Measurements from ENCODE around the gene CLK4.
A peak's percentile ranks its signal among the peaks of the same experiment; 100 is the strongest.

The CLK4 gene

DNA sequence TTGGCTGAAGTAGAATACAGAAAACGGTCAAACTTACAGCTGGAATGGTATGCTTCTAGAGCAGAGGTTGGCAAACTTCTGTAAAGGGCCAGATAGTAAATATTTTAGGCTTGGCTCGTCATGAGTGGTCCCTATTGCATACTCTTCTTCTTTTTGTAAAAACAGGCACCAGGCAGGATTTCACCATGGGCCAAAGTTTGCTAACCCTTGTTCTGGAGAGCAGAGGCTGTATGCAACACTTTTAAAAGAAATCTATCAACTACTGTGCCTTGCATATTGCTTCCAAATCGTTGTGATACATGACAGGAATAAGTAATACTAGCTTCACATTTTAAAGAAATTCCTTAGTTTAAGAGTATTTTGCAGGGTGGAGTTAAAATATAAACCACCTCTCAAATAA lies 21.1 kb downstream of the CLK4 start:
- no peak overlapping the region for H4K91ac ChIP-seq (ENCODE audit: low read length)
- no peak overlapping the region for H2BK5ac ChIP-seq (ENCODE audit: low read depth, low read length, poor library complexity, severe bottlenecking)

GRCh38 chr5:178602752-178603151 lies 24.1 kb downstream of the CLK4 start:
- no peak overlapping the region for H3K14ac ChIP-seq (ENCODE audit: low read length in 2 of 2)
- no peak overlapping the region for H3K18ac ChIP-seq (ENCODE audit: low read depth in 1 of 2, low read length in 2 of 2)
- no peak overlapping the region for H3K4me3 ChIP-seq (ENCODE audit: insufficient read depth in 1 of 2, low read depth in 1 of 2, low read length in 2 of 2)
- no CpG with 5 or more reads among the region's 2 CpGs for WGBS
- no peak overlapping the region for H2BK5ac ChIP-seq (ENCODE audit: low read depth, low read length, poor library complexity, severe bottlenecking)
- H3K4ac ChIP-seq (ENCODE audit: low read depth in 1 of 2, low read length in 2 of 2), result no peak overlapping the region
- H2AK5ac ChIP-seq (ENCODE audit: low read length, severe bottlenecking), result no peak overlapping the region
- no peak overlapping the region for H3K23ac ChIP-seq (ENCODE audit: low read length in 2 of 2)
- H2BK120ac ChIP-seq (ENCODE audit: low read depth, low read length), result no peak overlapping the region
- peaks cover 3% of the 10 kb centered on the region for H3K9me3 ChIP-seq (ENCODE audit: control insufficient read depth, low read length)
- peak; percentile 47 for DNase-seq
- no peak overlapping the region for H4K91ac ChIP-seq (ENCODE audit: low read length)
- peaks cover 29 to 93% of the 10 kb centered on the region in 2 experiments for H3K36me3 ChIP-seq (ENCODE audit: control insufficient read depth in 1 of 2, insufficient read depth in 2 of 2, low read depth in 1 of 2, low read length in 2 of 2)
- H3K9ac ChIP-seq (ENCODE audit: low read length), result no peak overlapping the region
- no peak overlapping the region for H2BK12ac ChIP-seq (ENCODE audit: low read length in 2 of 2)
- no peak overlapping the region for H3K4me2 ChIP-seq (ENCODE audit: low read length, poor library complexity, severe bottlenecking)
- H2AFZ ChIP-seq (ENCODE audit: low read depth, low read length), result no peak overlapping the region
- no peak overlapping the region for H2BK15ac ChIP-seq (ENCODE audit: low read depth, poor library complexity, severe bottlenecking)
- no peaks in the 10 kb centered on the region for H3K27me3 ChIP-seq (ENCODE audit: control insufficient read depth in 1 of 2, insufficient read depth in 1 of 2, low read length in 2 of 2)
- H3K79me1 ChIP-seq (replicated peaks; ENCODE audit: low read length, poor library complexity, severe bottlenecking), result peaks cover 8% of the 10 kb centered on the region
- H4K8ac ChIP-seq (ENCODE audit: low read length), result no peak overlapping the region
- H3K27ac ChIP-seq (ENCODE audit: low read length, poor library complexity, severe bottlenecking), result no peak overlapping the region
- H3K4me1 ChIP-seq (ENCODE audit: control insufficient read depth, insufficient read depth, low read depth, low read length), result no peaks in the 10 kb centered on the region

More for the DNA sequence above, 21.1 kb downstream of the CLK4 start:
- H3K4me1 ChIP-seq (ENCODE audit: control insufficient read depth, insufficient read depth, low read depth, low read length), result no peaks in the 10 kb centered on the region
- H3K36me3 ChIP-seq (ENCODE audit: control insufficient read depth in 1 of 2, insufficient read depth in 2 of 2, low read depth in 1 of 2, low read length in 2 of 2), result peaks cover 32 to 90% of the 10 kb centered on the region in 2 experiments
- no peak overlapping the region for H3K4ac ChIP-seq (ENCODE audit: low read depth in 1 of 2, low read length in 2 of 2)
- no peak overlapping the region for H2BK120ac ChIP-seq (ENCODE audit: low read depth, low read length)
- no peak for DNase-seq
- no peak overlapping the region for H4K8ac ChIP-seq (ENCODE audit: low read length)
- H2BK12ac ChIP-seq (ENCODE audit: low read length in 2 of 2), result no peak overlapping the region
- H3K9me3 ChIP-seq (ENCODE audit: control insufficient read depth, low read length), result no peaks in the 10 kb centered on the region
- H3K4me3 ChIP-seq (ENCODE audit: insufficient read depth in 1 of 2, low read depth in 1 of 2, low read length in 2 of 2), result no peak overlapping the region
- WGBS, result 96% methylated on average over 2 of the region's 3 CpGs
- H2AFZ ChIP-seq (ENCODE audit: low read depth, low read length), result no peak overlapping the region
- H3K18ac ChIP-seq (ENCODE audit: low read depth in 1 of 2, low read length in 2 of 2), result no peak overlapping the region
- H3K14ac ChIP-seq (ENCODE audit: low read length in 2 of 2), result no peak overlapping the region
- H3K9ac ChIP-seq (ENCODE audit: low read length), result no peak overlapping the region
- H2BK15ac ChIP-seq (ENCODE audit: low read depth, poor library complexity, severe bottlenecking), result no peak overlapping the region
- H3K4me2 ChIP-seq (ENCODE audit: low read length, poor library complexity, severe bottlenecking), result no peak overlapping the region
- H2AK5ac ChIP-seq (ENCODE audit: low read length, severe bottlenecking), result no peak overlapping the region
- no peak overlapping the region for H3K23ac ChIP-seq (ENCODE audit: low read length in 2 of 2)
- H3K27me3 ChIP-seq (ENCODE audit: control insufficient read depth in 1 of 2, insufficient read depth in 1 of 2, low read length in 2 of 2), result no peaks in the 10 kb centered on the region
- peaks cover 9% of the 10 kb centered on the region for H3K79me1 ChIP-seq (replicated peaks; ENCODE audit: low read length, poor library complexity, severe bottlenecking)
- no peak overlapping the region for H3K27ac ChIP-seq (ENCODE audit: low read length, poor library complexity, severe bottlenecking)

DNA sequence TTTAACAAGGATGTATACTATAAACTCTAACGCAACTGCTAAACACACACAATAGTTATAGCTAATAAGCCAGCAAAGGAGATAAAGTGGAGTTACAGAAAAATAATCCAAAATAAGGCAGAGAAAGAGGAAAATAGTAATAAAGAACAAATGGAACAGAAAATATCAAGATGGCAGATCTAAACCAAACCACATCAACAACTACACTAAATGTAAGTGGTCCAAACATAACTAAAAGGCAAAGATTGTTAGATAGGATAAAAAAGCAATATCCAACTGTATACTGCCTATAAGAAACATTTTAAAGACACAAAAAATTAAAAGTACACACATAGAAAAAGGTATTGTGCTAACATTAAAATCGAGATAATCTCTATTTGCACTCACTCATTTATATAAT lies 31.1 kb downstream of the CLK4 start:
- Histone ChIP-seq H4K91ac (ENCODE audit: low read length) (no peak overlapping the region), H3K27me3 (ENCODE audit: control insufficient read depth in 1 of 2, insufficient read depth in 1 of 2, low read length in 2 of 2) (peaks cover 0 to 11% of the 10 kb centered on the region in 2 experiments), H3K4me2 (ENCODE audit: low read length, poor library complexity, severe bottlenecking) (no peak overlapping the region), H2BK15ac (ENCODE audit: low read depth, poor library complexity, severe bottlenecking) (no peak overlapping the region), H3K4me1 (ENCODE audit: control insufficient read depth, insufficient read depth, low read depth, low read length) (no peaks in the 10 kb centered on the region), H3K23ac (ENCODE audit: low read length in 2 of 2) (no peak overlapping the region), H3K9me3 (ENCODE audit: control insufficient read depth, low read length) (peaks cover 28% of the 10 kb centered on the region), H3K9ac (ENCODE audit: low read length) (no peak overlapping the region), H3K79me1 (replicated peaks; ENCODE audit: low read length, poor library complexity, severe bottlenecking) (peaks cover 2% of the 10 kb centered on the region), H3K4ac (ENCODE audit: low read depth in 1 of 2, low read length in 2 of 2) (no peak overlapping the region), H3K14ac (ENCODE audit: low read length in 2 of 2) (no peak overlapping the region), H2AFZ (ENCODE audit: low read depth, low read length) (no peak overlapping the region), H2BK120ac (ENCODE audit: low read depth, low read length) (no peak overlapping the region), H4K8ac (ENCODE audit: low read length) (no peak overlapping the region), H2BK5ac (ENCODE audit: low read depth, low read length, poor library complexity, severe bottlenecking) (no peak overlapping the region), H2BK12ac (ENCODE audit: low read length in 2 of 2) (no peak overlapping the region), H2AK5ac (ENCODE audit: low read length, severe bottlenecking) (no peak overlapping the region), H3K27ac (ENCODE audit: low read length, poor library complexity, severe bottlenecking) (no peak overlapping the region), H3K18ac (ENCODE audit: low read depth in 1 of 2, low read length in 2 of 2) (no peak overlapping the region), H3K4me3 (ENCODE audit: insufficient read depth in 1 of 2, low read depth in 1 of 2, low read length in 2 of 2) (no peak overlapping the region), H3K36me3 (ENCODE audit: control insufficient read depth in 1 of 2, insufficient read depth in 2 of 2, low read depth in 1 of 2, low read length in 2 of 2) (peaks cover 10 to 52% of the 10 kb centered on the region in 2 experiments)
- no CpG with 5 or more reads among the region's 2 CpGs for WGBS
- no peak for DNase-seq

- Histone ChIP-seq H4K8ac (ENCODE audit: low read length) (no peak overlapping the region), H3K18ac (ENCODE audit: low read depth in 1 of 2, low read length in 2 of 2) (no peak overlapping the region), H2BK5ac (ENCODE audit: low read depth, low read length, poor library complexity, severe bottlenecking) (no peak overlapping the region), H2AFZ (ENCODE audit: low read depth, low read length) (no peak overlapping the region), H3K9me3 (ENCODE audit: control insufficient read depth, low read length) (peaks cover 28% of the 10 kb centered on the region), H4K91ac (ENCODE audit: low read length) (no peak overlapping the region), H3K9ac (ENCODE audit: low read length) (no peak overlapping the region), H3K4ac (ENCODE audit: low read depth in 1 of 2, low read length in 2 of 2) (no peak overlapping the region), H2BK12ac (ENCODE audit: low read length in 2 of 2) (no peak overlapping the region), H3K14ac (ENCODE audit: low read length in 2 of 2) (no peak overlapping the region), H2BK120ac (ENCODE audit: low read depth, low read length) (no peak overlapping the region), H3K27ac (ENCODE audit: low read length, poor library complexity, severe bottlenecking) (no peak overlapping the region), H3K4me3 (ENCODE audit: insufficient read depth in 1 of 2, low read depth in 1 of 2, low read length in 2 of 2) (peak overlapping the region in 1 of 2 experiments; percentile 13), H3K4me1 (ENCODE audit: control insufficient read depth, insufficient read depth, low read depth, low read length) (peaks cover 6% of the 10 kb centered on the region), H3K27me3 (ENCODE audit: control insufficient read depth in 1 of 2, insufficient read depth in 1 of 2, low read length in 2 of 2) (peaks cover 3 to 14% of the 10 kb centered on the region in 2 experiments), H3K23ac (ENCODE audit: low read length in 2 of 2) (no peak overlapping the region), H3K4me2 (ENCODE audit: low read length, poor library complexity, severe bottlenecking) (no peak overlapping the region), H2BK15ac (ENCODE audit: low read depth, poor library complexity, severe bottlenecking) (no peak overlapping the region), H2AK5ac (ENCODE audit: low read length, severe bottlenecking) (no peak overlapping the region), H3K79me1 (replicated peaks; ENCODE audit: low read length, poor library complexity, severe bottlenecking) (peaks cover 2% of the 10 kb centered on the region), H3K36me3 (ENCODE audit: control insufficient read depth in 1 of 2, insufficient read depth in 2 of 2, low read depth in 1 of 2, low read length in 2 of 2) (peaks cover 9 to 46% of the 10 kb centered on the region in 2 experiments)
- DNase-seq, result no peak
Observed at GRCh38 chr5:178595150-178595549, 31.7 kb downstream of the CLK4 start.

All from mesenchymal stem cell (in vitro differentiated cells and primary cell).